Gastroesophageal sphincter (tissue), 3 donors: ENCODE measurements around the gene PARP12.

Experiments used
- CTCF ChIP-seq, 4 experiments: fragments of 200-600 bp in 2 of 4; fragments of 450-650 bp in 2 of 4; sonication (generic) in 1 of 4; IDR thresholded peaks; one replicate each; pipeline ENCODE4 v1.5.1; 2017 to 2019; ENCODE audit warnings: antibody characterized with exemption in 4 of 4, mild to moderate bottlenecking in 2 of 4, moderate library complexity in 2 of 4
- POLR2A ChIP-seq, 2 donors: fragments of 450-650 bp; IDR thresholded peaks; one replicate each; pipeline ENCODE4 v1.6.1; 2017; ENCODE audit warnings: antibody characterized with exemption in 2 of 2, mild to moderate bottlenecking in 2 of 2, moderate library complexity in 1 of 2

- TF ChIP-seq CTCF (IDR thresholded peaks at IDR 0.05) (no peak), POLR2A (IDR thresholded peaks at IDR 0.05) (no peak)
Observed at GRCh38 chr7:140096459-140096858, 33.7 kb upstream of the PARP12 start.
